PFSK-1 (cell line): ENCODE data around the gene FAAP20.

Source experiments
- FOXP2 ChIP-seq: optimal IDR thresholded peaks from 2 replicates; pipeline ENCODE3; 2011; ENCODE audit warnings: borderline replicate concordance, control low read depth, inconsistent platforms; ENCODE audit not compliant: insufficient read depth; ENCODE audit errors: extremely low read length, extremely low read depth
- POLR2AphosphoS5 ChIP-seq: IDR thresholded peaks from 2 replicates; pipeline ENCODE4 v1.6.1; 2012; ENCODE audit warnings: low read depth, mild to moderate bottlenecking, control low read depth, low read length, moderate library complexity
- SIN3A ChIP-seq: IDR thresholded peaks from 2 replicates; pipeline ENCODE4 v1.6.1; 2012; ENCODE audit warnings: mild to moderate bottlenecking, low read length, moderate library complexity, borderline replicate concordance; ENCODE audit not compliant: insufficient read depth
- TAF1 ChIP-seq: IDR thresholded peaks from 2 replicates; pipeline ENCODE4 v1.6.1; 2012; ENCODE audit warnings: low read length, control low read depth, borderline replicate concordance; ENCODE audit not compliant: insufficient read depth
- TF ChIP-seq, protein P1 (sequence below), 2 experiments: IDR thresholded peaks; 2 replicates each; pipeline versions ENCODE4 v1.6.1 to v1.8.0; 2011 to 2012; ENCODE audit warnings: low read depth in 2 of 2, low read length in 2 of 2, control low read depth in 1 of 2, inconsistent platforms in 1 of 2, mild to moderate bottlenecking in 1 of 2, moderate library complexity in 1 of 2; ENCODE audit not compliant: insufficient read depth in 1 of 2

Gene FAAP20

DNA sequence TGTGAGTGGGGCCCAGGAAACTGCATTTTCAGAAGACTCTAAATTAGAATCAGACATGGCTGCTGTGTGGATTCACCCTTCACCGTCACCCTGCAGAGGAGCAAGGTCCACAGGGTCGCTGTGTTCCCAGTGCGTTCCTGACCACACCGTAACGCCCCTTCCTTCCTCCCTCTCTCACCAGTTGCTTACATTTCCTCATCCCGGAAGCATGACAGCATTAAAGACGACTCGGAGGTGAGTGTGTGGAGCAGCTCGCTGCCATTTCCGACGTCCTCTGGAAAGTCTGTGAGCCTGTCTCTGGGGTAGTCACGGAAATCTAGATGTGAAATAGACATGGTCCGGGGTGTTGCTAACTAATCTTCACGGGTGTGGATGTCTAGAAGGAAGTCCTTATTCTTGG is 45.9 kb downstream of the FAAP20 start:
- peak; percentile 25 for TF ChIP-seq FOXP2
- TF ChIP-seq POLR2AphosphoS5 = no peak

DNA sequence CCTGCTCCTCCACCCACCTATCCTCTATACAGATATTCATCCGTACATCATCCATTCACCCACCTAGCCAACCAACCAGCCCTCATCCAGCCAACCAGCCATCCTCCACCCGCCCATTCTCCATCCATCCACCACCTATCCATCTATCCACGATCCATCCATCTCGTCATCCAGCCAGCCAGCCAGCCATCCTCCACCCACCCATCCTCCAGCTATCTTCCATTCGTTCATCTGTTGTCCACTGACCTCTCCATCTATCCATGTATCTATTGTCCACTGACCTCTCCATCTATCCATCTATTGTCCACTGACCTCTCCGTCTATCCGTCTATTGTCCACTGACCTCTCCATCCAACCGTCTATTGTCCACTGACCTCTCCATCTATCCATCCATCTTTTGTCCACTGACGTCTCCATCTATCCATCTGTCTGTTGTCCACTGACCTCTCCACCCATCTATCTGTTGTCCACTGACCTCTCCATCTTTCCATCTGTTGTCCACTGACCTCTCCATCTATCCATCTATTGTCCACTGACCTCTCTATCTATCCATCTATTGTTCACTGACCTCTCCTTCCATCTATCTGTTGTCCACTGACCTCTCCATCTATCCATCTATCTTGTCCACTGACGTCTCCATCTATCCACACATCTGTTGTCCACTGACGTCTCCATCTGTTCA is 47.6 kb downstream of the FAAP20 start:
- no peak for TF ChIP-seq TAF1
- TF ChIP-seq FOXP2 = no peak
- TF ChIP-seq SIN3A = no peak
- TF ChIP-seq, protein P1, sequence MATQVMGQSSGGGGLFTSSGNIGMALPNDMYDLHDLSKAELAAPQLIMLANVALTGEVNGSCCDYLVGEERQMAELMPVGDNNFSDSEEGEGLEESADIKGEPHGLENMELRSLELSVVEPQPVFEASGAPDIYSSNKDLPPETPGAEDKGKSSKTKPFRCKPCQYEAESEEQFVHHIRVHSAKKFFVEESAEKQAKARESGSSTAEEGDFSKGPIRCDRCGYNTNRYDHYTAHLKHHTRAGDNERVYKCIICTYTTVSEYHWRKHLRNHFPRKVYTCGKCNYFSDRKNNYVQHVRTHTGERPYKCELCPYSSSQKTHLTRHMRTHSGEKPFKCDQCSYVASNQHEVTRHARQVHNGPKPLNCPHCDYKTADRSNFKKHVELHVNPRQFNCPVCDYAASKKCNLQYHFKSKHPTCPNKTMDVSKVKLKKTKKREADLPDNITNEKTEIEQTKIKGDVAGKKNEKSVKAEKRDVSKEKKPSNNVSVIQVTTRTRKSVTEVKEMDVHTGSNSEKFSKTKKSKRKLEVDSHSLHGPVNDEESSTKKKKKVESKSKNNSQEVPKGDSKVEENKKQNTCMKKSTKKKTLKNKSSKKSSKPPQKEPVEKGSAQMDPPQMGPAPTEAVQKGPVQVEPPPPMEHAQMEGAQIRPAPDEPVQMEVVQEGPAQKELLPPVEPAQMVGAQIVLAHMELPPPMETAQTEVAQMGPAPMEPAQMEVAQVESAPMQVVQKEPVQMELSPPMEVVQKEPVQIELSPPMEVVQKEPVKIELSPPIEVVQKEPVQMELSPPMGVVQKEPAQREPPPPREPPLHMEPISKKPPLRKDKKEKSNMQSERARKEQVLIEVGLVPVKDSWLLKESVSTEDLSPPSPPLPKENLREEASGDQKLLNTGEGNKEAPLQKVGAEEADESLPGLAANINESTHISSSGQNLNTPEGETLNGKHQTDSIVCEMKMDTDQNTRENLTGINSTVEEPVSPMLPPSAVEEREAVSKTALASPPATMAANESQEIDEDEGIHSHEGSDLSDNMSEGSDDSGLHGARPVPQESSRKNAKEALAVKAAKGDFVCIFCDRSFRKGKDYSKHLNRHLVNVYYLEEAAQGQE (IDR thresholded peaks at IDR 0.05; ENCODE audit: insufficient read depth in 1 of 2, low read depth in 2 of 2, low read length in 2 of 2) = no peak
- no peak for TF ChIP-seq POLR2AphosphoS5

DNA sequence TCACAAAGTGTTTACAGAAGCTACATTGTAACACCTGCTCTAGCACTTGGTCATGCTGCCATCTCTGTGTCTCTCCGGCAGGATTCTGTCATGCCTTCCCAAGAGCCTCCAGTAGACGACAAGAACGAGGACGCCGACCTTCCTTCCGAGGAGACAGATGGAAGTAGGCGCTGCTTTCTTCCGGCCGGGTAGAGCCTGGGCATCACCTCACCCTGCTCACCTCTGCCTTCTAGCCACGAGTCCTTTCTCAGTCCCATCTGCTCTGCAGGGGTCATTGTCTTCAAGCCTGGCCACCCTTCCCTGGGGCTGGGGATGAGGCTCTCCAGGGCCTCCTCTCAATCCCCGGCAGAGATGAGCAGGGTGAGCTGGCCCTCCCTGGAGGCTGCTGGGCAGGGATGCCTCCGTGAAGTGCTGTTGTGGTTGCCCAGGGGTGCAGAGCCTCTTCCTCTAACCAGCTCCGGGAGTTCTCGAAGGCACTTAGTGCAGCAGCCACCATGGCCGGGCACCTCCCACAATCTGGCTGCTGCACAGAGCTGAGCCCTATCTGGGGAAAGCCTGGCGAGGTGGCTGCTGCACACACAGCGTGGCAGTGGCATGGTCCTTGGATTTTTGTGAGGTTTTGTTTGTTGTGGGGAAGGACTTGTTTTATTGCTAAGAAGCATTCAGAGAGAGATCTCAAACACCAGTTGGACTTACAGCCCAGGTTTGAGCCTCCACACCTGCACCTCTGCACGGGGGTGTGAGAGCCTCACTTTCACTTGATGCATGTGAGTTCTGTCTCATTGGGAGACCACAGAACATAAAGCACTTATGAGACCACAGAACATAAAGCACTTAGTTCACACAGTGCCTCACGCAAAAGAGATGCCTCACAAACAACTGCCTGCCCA is 48.4 kb downstream of the FAAP20 start:
- TF ChIP-seq SIN3A (no peak), POLR2AphosphoS5 (no peak), TAF1 (no peak), FOXP2 (no peak)
- TF ChIP-seq, protein P1 (IDR thresholded peaks at IDR 0.05; ENCODE audit: insufficient read depth in 1 of 2, low read depth in 2 of 2, low read length in 2 of 2) = no peak

DNA sequence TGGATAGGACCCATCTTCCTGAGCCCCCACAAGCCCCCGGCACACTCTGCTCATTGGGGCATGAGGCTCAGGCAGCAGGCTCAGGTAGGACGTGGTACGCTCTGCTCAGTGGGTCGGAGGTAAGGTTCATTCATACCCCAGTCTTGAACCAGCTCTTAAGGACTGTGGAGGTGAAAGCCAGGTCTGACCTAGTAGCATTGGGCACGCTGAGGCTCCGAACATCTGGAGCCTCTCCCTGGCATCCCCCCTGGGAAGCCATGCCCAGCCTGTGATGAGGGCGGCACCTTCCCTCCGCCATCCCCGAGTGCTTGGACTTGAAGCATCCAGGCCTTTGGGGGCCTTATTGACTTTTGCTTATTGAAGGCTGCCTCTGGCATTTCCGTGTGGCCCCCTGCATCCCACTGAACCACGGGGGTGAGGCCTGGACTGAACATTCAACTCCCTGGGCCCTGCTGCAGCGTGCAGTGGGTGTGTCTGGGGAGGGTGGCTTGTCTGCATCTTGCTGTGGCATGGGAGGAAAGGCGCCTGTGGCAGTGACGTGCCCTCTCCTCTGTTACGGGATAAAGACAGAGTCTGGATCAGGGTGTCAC is 50.0 kb downstream of the FAAP20 start:
- TF ChIP-seq SIN3A = no peak
- no peak for TF ChIP-seq POLR2AphosphoS5
- no peak for TF ChIP-seq FOXP2
- TF ChIP-seq, protein P1 (IDR thresholded peaks at IDR 0.05; ENCODE audit: insufficient read depth in 1 of 2, low read depth in 2 of 2, low read length in 2 of 2) = no peak
- no peak for TF ChIP-seq TAF1

DNA sequence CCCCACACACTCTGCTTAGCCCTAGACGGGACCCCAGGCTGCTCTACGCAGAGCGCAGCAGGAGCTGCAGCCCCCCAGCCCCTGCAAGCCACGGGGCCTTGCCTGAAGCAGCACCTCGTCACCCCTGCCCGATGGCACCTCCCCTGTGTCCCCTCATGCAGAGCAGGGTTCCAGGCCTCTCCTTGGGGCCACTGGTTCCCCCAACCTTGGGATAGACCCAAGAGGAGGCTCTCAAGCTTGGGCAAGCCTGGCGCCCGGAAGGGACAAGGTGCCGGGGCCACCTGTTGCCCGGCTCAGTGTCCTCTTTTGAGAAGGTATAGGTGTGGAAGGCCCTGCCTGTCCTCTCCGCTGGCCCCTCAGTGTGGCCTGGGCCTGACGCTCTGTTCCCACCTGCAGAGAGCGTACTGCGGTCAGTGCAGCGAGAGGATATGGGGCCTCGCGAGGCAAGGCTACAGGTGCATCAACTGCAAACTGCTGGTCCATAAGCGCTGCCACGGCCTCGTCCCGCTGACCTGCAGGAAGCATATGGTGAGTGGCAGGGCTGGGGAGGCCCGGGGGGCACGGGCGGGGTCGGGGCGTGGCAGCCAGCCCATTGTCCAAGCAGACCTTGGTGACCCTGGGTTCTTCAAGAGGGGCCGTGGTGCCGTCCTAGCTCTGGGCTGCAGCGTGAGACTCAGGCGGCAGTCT is 50.6 kb downstream of the FAAP20 start:
- no peak for TF ChIP-seq SIN3A
- no peak for TF ChIP-seq POLR2AphosphoS5
- no peak for TF ChIP-seq FOXP2
- TF ChIP-seq, protein P1 (IDR thresholded peaks at IDR 0.05; ENCODE audit: insufficient read depth in 1 of 2, low read depth in 2 of 2, low read length in 2 of 2) = no peak
- TF ChIP-seq TAF1 = no peak
